GM13976 (cell line): Measurements from ENCODE around the gene SRRT.

Experiments used
- DNase-seq: peaks from one replicate; pipeline ENCODE4 v3.0.0; 2012; ENCODE audit warnings: low spot score
- in situ Hi-C: fragments of 300-500 bp; cut with MboI; formaldehyde crosslinking; loops from one replicate; pipeline ENCODE4 v1.12.0; 2022; ENCODE audit warnings: low sequenced_read_pairs, mixed read lengths, inconsistent platforms; ENCODE audit not compliant: unreplicated experiment
- TF ChIP-seq, protein P1 (sequence below): IDR thresholded peaks from 2 replicates; pipeline ENCODE4 v1.5.1; 2012; ENCODE audit warnings: borderline replicate concordance, mild to moderate bottlenecking; ENCODE audit not compliant: insufficient read depth; ENCODE audit errors: extremely low read depth, missing control alignments, control extremely low read depth

The SRRT gene

DNA sequence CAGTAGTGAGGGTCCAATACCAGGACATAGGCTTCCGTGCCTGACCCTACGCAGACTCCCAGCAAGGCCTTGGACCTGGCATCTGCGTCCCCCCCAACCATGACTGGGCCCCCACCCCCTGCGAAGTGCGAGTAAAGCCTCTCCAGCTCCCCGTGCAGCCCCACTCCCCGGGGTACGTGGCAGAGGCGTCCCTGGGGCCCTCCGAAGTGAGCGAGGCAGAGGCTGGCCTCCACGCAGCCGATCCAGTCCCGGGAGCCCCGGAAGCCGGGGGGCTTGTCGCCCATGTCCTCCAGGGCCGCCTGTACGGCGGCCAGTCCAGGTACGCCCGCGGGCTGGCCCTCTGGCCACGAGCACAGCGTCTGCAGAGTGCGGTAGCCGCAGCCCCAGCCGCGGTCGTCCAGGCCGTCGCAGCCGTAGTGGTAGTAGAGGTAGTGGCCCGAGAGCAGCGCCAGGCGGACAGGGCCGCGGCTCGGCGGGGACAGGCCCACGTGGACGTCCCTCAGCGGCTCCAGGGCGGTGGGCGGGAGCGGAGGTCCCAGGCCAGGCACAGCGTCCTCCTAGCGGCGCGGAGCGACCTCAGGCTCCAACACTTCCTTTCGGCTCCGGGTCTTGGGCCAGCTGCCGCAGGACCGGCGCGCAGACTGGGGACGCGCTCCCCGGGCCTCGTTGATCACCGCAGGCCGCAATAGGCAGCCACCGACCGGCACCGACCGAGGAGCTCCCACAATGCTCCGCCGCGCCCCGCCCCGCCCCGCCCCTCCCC, 14.3 kb downstream of the SRRT start, which contains the start of gene UFSP1:
Gene UFSP1, minus strand, starts transcription at position 728 of the 763 bp plus-strand sequence. Its CDS starts 444 bp downstream, at position 284.
- in situ Hi-C loops = no loop called here
- TF ChIP-seq, protein P1, sequence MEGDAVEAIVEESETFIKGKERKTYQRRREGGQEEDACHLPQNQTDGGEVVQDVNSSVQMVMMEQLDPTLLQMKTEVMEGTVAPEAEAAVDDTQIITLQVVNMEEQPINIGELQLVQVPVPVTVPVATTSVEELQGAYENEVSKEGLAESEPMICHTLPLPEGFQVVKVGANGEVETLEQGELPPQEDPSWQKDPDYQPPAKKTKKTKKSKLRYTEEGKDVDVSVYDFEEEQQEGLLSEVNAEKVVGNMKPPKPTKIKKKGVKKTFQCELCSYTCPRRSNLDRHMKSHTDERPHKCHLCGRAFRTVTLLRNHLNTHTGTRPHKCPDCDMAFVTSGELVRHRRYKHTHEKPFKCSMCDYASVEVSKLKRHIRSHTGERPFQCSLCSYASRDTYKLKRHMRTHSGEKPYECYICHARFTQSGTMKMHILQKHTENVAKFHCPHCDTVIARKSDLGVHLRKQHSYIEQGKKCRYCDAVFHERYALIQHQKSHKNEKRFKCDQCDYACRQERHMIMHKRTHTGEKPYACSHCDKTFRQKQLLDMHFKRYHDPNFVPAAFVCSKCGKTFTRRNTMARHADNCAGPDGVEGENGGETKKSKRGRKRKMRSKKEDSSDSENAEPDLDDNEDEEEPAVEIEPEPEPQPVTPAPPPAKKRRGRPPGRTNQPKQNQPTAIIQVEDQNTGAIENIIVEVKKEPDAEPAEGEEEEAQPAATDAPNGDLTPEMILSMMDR = no peak
- DNase-seq = no peak

DNA sequence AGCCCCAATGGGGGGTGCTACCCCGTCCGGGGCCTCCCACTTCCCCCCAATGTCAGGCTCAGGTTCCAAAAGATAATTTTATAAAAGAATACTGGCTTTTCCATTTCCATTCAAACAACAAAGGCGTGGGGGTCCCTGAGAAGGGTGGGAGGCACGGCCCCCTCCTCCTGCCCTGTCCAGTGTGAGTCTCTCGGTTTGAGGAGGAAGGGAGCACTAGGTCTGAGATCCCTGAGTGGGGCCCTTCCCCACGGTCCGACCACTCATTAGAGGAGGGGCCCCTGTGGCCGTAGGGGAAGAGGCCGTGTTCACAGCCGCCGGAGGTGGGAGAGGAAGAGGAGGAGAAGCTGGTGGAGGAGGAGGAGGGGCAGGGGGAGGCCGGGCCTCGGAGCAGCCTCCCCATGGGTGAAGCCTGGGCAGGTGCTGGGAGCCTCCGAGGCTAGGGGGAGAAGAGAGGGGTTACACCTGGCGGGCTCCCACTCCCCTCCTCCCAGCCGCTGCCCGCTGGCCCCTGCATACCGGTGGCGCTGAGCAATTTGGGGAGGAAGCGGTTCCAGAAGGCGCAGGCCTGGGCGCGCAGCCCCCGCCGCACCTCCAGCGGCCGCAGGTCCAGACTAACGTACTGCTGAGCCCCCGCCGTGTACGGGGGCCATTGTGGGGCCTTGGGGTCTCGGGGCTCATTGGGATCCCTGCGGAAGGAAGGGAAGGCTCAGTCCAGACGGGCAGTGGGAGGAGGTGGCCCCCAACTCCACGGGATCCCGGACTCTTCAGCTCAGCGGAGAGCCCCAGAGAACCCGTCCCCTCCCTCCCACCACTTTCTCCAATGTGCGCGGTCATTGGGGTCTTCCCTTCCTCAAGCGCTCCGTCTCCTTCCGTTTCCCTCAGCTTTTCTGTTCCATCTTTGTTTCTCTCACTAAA, 16.0 kb downstream of the SRRT start:
- TF ChIP-seq, protein P1 = no peak
- DNase-seq = no peak
- in situ Hi-C loops = no loop called here

DNA sequence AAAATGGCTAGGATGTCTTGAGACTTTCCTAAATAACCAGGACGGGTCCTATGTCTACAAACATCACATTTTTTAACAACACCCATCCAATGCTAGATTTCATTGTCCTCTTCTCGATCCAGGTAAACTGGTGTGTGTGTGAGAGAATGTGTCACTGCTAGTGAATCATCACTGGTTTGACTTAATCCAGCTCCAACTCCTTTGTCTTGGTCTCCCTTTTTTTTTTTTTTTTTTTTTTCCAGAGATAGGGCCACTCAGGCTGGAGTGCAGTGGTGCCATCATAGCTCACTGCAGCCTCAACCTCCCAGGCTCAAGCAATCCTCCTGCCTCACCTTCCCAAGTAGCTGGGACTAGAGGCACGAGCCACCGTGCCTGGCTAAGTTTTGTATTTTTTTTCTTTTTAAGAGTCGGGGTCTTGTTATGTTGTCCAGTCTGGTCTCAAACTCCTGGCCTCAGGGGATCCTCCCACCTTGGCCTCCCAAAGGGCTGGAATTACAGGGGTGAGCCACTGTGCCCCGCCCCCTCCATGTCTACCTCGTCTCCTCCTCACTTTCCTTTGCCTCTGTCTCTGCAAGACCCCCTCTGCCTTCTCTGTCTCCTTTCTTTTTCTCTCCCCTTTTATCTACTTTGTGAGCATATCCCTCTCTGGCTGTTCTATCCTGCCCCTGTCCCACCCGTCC, 16.8 kb downstream of the SRRT start:
- DNase-seq = no peak
- TF ChIP-seq, protein P1 = no peak
- in situ Hi-C loops = no loop called here

DNA sequence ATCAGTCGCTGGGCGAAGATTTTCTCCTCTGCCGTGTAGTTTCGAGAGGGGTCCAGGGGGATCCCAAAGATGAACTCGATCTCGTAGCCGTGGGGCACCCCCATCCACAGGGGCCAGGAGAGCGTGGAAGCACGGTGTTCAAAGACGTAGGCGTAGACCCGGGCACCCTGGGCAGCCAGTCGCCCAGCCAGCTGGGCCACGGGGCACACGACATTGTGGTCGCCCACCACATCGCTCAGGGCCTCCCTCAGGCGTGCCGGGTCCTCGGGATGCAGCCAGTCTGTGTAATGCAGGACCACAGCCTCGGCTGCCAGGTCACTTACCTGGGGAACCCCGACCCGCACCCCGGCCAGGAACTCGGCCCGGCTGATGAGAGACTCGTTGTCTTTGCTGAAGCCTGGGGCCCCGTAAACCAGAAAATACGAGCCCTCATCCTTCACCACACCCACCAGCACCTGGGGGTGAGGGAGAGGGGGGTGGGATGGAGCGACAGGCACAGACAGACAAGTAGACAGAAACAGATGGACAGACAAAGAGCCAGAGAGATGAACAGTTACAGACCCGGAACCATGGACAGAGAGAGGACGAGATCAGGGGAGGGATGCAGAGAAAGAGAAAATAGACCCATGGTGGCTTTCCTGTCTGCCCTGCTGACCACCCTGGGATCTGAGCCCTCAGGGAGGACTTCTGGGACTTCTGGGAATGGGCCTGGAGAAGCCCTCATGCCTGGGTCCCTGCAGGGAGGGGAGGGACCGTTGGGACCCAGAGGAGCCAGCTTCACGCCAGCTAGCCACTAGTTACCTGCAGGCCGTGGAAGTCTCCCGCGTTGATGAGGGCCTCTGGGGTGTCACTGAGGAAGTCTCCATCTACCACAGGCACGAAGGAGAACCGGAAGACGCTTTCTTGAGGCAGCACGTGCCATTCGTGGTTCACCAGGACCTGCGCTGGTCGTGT, 17.7 kb downstream of the SRRT start:
- TF ChIP-seq, protein P1 = no peak
- in situ Hi-C loops = no loop called here
- DNase-seq = no peak

DNA sequence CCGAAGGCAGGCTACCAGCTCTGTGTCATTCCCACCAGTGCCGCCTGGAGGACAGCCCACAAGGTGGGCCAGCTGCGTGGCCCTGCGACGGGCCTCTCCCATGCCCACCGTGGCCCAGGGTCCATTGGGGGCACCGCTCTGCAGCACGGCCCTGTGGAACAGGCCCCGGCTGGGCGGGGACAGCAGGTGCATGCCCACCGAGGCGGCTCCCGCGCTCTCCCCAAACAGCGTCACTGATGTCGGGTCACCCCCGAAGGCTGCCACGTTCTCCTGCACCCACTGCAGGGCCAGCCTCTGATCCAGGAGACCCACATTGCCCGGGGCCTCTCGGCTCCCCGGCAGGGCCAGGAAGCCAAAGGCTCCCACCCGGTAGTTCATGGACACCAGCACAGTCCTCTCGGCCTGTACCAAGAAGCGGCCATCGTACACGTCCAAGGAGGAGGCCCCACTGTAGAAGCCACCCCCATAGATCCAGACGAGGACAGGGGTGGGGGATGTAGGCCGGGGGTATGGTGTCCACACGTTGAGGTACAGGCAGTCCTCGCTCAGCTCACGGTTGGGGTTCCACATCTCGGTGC, 18.5 kb downstream of the SRRT start:
- no peak for DNase-seq
- in situ Hi-C loops = no loop called here
- TF ChIP-seq, protein P1 = no peak
